NCI-H1694 treated with DMSO at 0.1 percent for 48 hours (cell line): ENCODE measurements around the gene FHIT.

Source experiments
- DNase-seq: peaks from one replicate; lab custom pipeline; 2025; lab: John Stamatoyannopoulos, UW

FHIT gene

GRCh38 chr3:60047426-60048200 is 1203.6 kb downstream of the FHIT start:
- DNase-seq = no peak

GRCh38 chr3:60046210-60046609 is 1205.0 kb downstream of the FHIT start:
- DNase-seq = no peak

GRCh38 chr3:60045686-60046085 is 1205.6 kb downstream of the FHIT start:
- DNase-seq = no peak

GRCh38 chr3:60036803-60037202 is 1214.4 kb downstream of the FHIT start:
- no peak for DNase-seq

- DNase-seq = no peak
Measured at GRCh38 chr3:60033901-60034453, 1217.3 kb downstream of the FHIT start.

GRCh38 chr3:60030982-60031381 is 1220.3 kb downstream of the FHIT start:
- no peak for DNase-seq

- DNase-seq = no peak
Measured at GRCh38 chr3:60028233-60028632, 1223.0 kb downstream of the FHIT start.

GRCh38 chr3:60027335-60027734 is 1223.9 kb downstream of the FHIT start:
- DNase-seq = no peak

- DNase-seq = no peak
Measured at GRCh38 chr3:60025096-60026050, 1225.9 kb downstream of the FHIT start.

- DNase-seq = no peak
Measured at GRCh38 chr3:60024400-60024799, 1226.9 kb downstream of the FHIT start.

- no peak for DNase-seq
Measured at GRCh38 chr3:60023189-60023588, 1228.1 kb downstream of the FHIT start.

- no peak for DNase-seq
Measured at GRCh38 chr3:60017631-60018030, 1233.6 kb downstream of the FHIT start.

GRCh38 chr3:60015032-60015705 is 1236.1 kb downstream of the FHIT start:
- no peak for DNase-seq

- DNase-seq = no peak
Measured at GRCh38 chr3:60013241-60013640, 1238.0 kb downstream of the FHIT start.

- no peak for DNase-seq
Measured at GRCh38 chr3:60011218-60011617, 1240.0 kb downstream of the FHIT start.

- no peak for DNase-seq
Measured at GRCh38 chr3:60010781-60011180, 1240.5 kb downstream of the FHIT start.

- no peak for DNase-seq
Measured at GRCh38 chr3:60009931-60010478, 1241.2 kb downstream of the FHIT start.

GRCh38 chr3:60001369-60001768 is 1249.9 kb downstream of the FHIT start:
- DNase-seq = no peak

GRCh38 chr3:60000311-60001105 is 1250.7 kb downstream of the FHIT start:
- no peak for DNase-seq

GRCh38 chr3:59998058-59998457 is 1253.2 kb downstream of the FHIT start:
- DNase-seq = no peak

- no peak for DNase-seq
Measured at GRCh38 chr3:59997583-59997982, 1253.7 kb downstream of the FHIT start.
